Left forelimb (tissue), 1 donor: ENCODE measurements around the gene THBS1.

ENCODE experiments used
- DNase-seq: peaks from one replicate; pipeline ENCODE4 v3.0.0-alpha.2; 2018; ENCODE audit warnings: low spot score

Gene THBS1

GRCh38 chr15:39580485-39581241 is at the start of gene THBS1:
TSS of gene THBS1 (plus strand) at chr15:39581079. CDS start at chr15:39581858, 779 bp downstream.
- DNase-seq, result peak; percentile 96

- no peak for DNase-seq
Measured at GRCh38 chr15:39534996-39535395, 45.9 kb upstream of the THBS1 start.

GRCh38 chr15:39535466-39535865 is 45.4 kb upstream of the THBS1 start:
- no peak for DNase-seq

- no peak for DNase-seq
Measured at GRCh38 chr15:39538936-39539335, 41.9 kb upstream of the THBS1 start.

GRCh38 chr15:39539466-39539865 is 41.4 kb upstream of the THBS1 start:
- no peak for DNase-seq

- no peak for DNase-seq
Measured at GRCh38 chr15:39539973-39540558, 40.8 kb upstream of the THBS1 start.

GRCh38 chr15:39542385-39543065 is 38.4 kb upstream of the THBS1 start:
- DNase-seq, result no peak

GRCh38 chr15:39543651-39544050 is 37.2 kb upstream of the THBS1 start:
- no peak for DNase-seq

- no peak for DNase-seq
Measured at GRCh38 chr15:39546842-39547241, 34.0 kb upstream of the THBS1 start.

GRCh38 chr15:39548561-39548960 is 32.3 kb upstream of the THBS1 start:
- no peak for DNase-seq

GRCh38 chr15:39549912-39550311 is 31.0 kb upstream of the THBS1 start:
- no peak for DNase-seq

- no peak for DNase-seq
Measured at GRCh38 chr15:39551476-39551875, 29.4 kb upstream of the THBS1 start.

- no peak for DNase-seq
Measured at GRCh38 chr15:39552556-39552955, 28.3 kb upstream of the THBS1 start.

- no peak for DNase-seq
Measured at GRCh38 chr15:39553947-39554693, 26.8 kb upstream of the THBS1 start.

- DNase-seq, result no peak
Measured at GRCh38 chr15:39554746-39555387, 26.0 kb upstream of the THBS1 start.

GRCh38 chr15:39555885-39556284 is 25.0 kb upstream of the THBS1 start:
- DNase-seq, result no peak

GRCh38 chr15:39556461-39556860 is 24.4 kb upstream of the THBS1 start:
- no peak for DNase-seq

GRCh38 chr15:39558421-39558820 is 22.5 kb upstream of the THBS1 start:
- no peak for DNase-seq

GRCh38 chr15:39564972-39565665 is 15.8 kb upstream of the THBS1 start:
- DNase-seq, result no peak

GRCh38 chr15:39565851-39566250 is 15.0 kb upstream of the THBS1 start:
- DNase-seq, result no peak

- no peak for DNase-seq
Measured at GRCh38 chr15:39573287-39573686, 7.6 kb upstream of the THBS1 start.
